SU-DHL-6 (cell line): ENCODE data around the gene CARD10.

Source experiments
- H2AFZ ChIP-seq: fragments of 200-600 bp; sonication (generic); 2 replicates; pipeline ENCODE4 v1.6.1; 2014; ENCODE audit warnings: low read depth, mild to moderate bottlenecking, moderate library complexity, mixed read lengths, antibody characterized with exemption, low read length; ENCODE audit not compliant: severe bottlenecking
- H3F3A ChIP-seq: fragments of 200-600 bp; shearing (Covaris generic); 2 replicates; pipeline ENCODE4 v1.6.0; 2016; ENCODE audit warnings: antibody characterized with exemption, mild to moderate bottlenecking; ENCODE audit not compliant: insufficient read depth
- H3K27ac ChIP-seq: fragments of 200-600 bp; sonication (generic); 2 replicates; pipeline ENCODE4 v1.5.1; 2016; ENCODE audit warnings: low read depth, mild to moderate bottlenecking, low read length, moderate library complexity, mixed read lengths
- H3K27me3 ChIP-seq: fragments of 200-600 bp; sonication (generic), shearing (Covaris generic); 2 replicates; pipeline ENCODE4 v1.6.0; 2014; ENCODE audit warnings: mild to moderate bottlenecking, low read length
- H3K36me3 ChIP-seq: fragments of 200-600 bp; sonication (generic); 2 replicates; pipeline ENCODE4 v1.6.1; 2014; ENCODE audit warnings: mild to moderate bottlenecking, low read length, mixed read lengths
- H3K4me2 ChIP-seq: fragments of 300-600, 200-600 bp; shearing (Covaris generic), sonication (generic); 2 replicates; pipeline ENCODE4 v1.6.0; 2014; ENCODE audit warnings: low read length, low read depth, mild to moderate bottlenecking; ENCODE audit not compliant: poor library complexity, severe bottlenecking
- H3K4me3 ChIP-seq: fragments of 200-600 bp; sonication (generic); 2 replicates; pipeline ENCODE4 v1.5.1; 2014; ENCODE audit warnings: antibody characterized with exemption, low read length, mild to moderate bottlenecking, mixed read lengths; ENCODE audit not compliant: insufficient read depth, poor library complexity, severe bottlenecking
- H3K79me2 ChIP-seq: fragments of 200-600 bp; sonication (generic); 2 replicates; pipeline ENCODE4 v1.6.1; 2014; ENCODE audit warnings: mild to moderate bottlenecking, low read length, moderate library complexity; ENCODE audit not compliant: insufficient read depth
- H3K9ac ChIP-seq: fragments of 200-600 bp; sonication (generic); 2 replicates; pipeline ENCODE4 v1.7.0; 2014; ENCODE audit warnings: mild to moderate bottlenecking, low read length
- H3K9me2 ChIP-seq: fragments of 200-600 bp; sonication (generic); replicated peaks from 2 replicates; pipeline ENCODE4 v1.6.1; 2014; ENCODE audit warnings: low read length; ENCODE audit not compliant: insufficient read depth
- H3K9me3 ChIP-seq: fragments of 200-600 bp; sonication (generic); 2 replicates; pipeline ENCODE4 v1.6.1; 2014; ENCODE audit warnings: low read length, mixed read lengths; ENCODE audit not compliant: insufficient read depth
- H4K20me1 ChIP-seq: fragments of 200-600 bp; sonication (generic); 2 replicates; pipeline ENCODE4 v1.6.1; 2014; ENCODE audit warnings: low read depth, mild to moderate bottlenecking, antibody characterized with exemption, low read length, moderate library complexity, mixed read lengths
- CTCF ChIP-seq: fragments of 200-600 bp; sonication (generic); IDR thresholded peaks from one replicate; pipeline ENCODE4 v1.5.1; 2017; ENCODE audit warnings: antibody characterized with exemption, mild to moderate bottlenecking, low read length, moderate library complexity; ENCODE audit not compliant: insufficient read depth, poor library complexity, severe bottlenecking
- EZH2phosphoT487 ChIP-seq: fragments of 200-600 bp; sonication (generic), shearing (Covaris generic); conservative IDR thresholded peaks from 2 replicates; pipeline ENCODE4 v1.6.1; 2018; ENCODE audit warnings: mild to moderate bottlenecking, antibody characterized with exemption, low read length, moderate library complexity, mixed read lengths

The CARD10 gene

GRCh38 chr22:37462436-37462835 lies 56.8 kb downstream of the CARD10 start:
- no peaks in the 10 kb centered on the region for H4K20me1 ChIP-seq
- no peak overlapping the region for H2AFZ ChIP-seq
- H3K9ac ChIP-seq = no peak overlapping the region
- H3F3A ChIP-seq = no peaks in the 10 kb centered on the region
- TF ChIP-seq EZH2phosphoT487 (no peak), CTCF (no peak)
- H3K4me3 ChIP-seq = no peak overlapping the region
- H3K27me3 ChIP-seq = no peaks in the 10 kb centered on the region
- H3K4me2 ChIP-seq = no peak overlapping the region
- no peak overlapping the region for H3K27ac ChIP-seq
- H3K79me2 ChIP-seq = no peaks in the 10 kb centered on the region
- no peaks in the 10 kb centered on the region for H3K36me3 ChIP-seq
- H3K9me3 ChIP-seq = no peaks in the 10 kb centered on the region
- H3K9me2 ChIP-seq = no peaks in the 10 kb centered on the region

- no peak overlapping the region for H3K27ac ChIP-seq
- no peaks in the 10 kb centered on the region for H3K9me2 ChIP-seq
- H4K20me1 ChIP-seq = no peaks in the 10 kb centered on the region
- TF ChIP-seq EZH2phosphoT487 = no peak
- TF ChIP-seq CTCF = no peak
- no peaks in the 10 kb centered on the region for H3K9me3 ChIP-seq
- no peak overlapping the region for H3K4me2 ChIP-seq
- H3F3A ChIP-seq = no peaks in the 10 kb centered on the region
- no peak overlapping the region for H2AFZ ChIP-seq
- H3K79me2 ChIP-seq = no peaks in the 10 kb centered on the region
- H3K27me3 ChIP-seq = no peaks in the 10 kb centered on the region
- no peak overlapping the region for H3K4me3 ChIP-seq
- no peak overlapping the region for H3K9ac ChIP-seq
- H3K36me3 ChIP-seq = no peaks in the 10 kb centered on the region
Observed at GRCh38 chr22:37461961-37462360, 57.3 kb downstream of the CARD10 start.

- Histone ChIP-seq H3K27me3 (no peaks in the 10 kb centered on the region), H3K9ac (no peak overlapping the region), H3K4me3 (no peak overlapping the region), H3K36me3 (no peaks in the 10 kb centered on the region), H3K27ac (no peak overlapping the region), H3K4me2 (no peak overlapping the region), H2AFZ (no peak overlapping the region), H4K20me1 (no peaks in the 10 kb centered on the region), H3K9me2 (no peaks in the 10 kb centered on the region), H3K9me3 (no peaks in the 10 kb centered on the region), H3F3A (no peaks in the 10 kb centered on the region), H3K79me2 (no peaks in the 10 kb centered on the region)
- no peak for TF ChIP-seq CTCF
- TF ChIP-seq EZH2phosphoT487 = no peak
Observed at GRCh38 chr22:37460684-37461083, 58.5 kb downstream of the CARD10 start.

DNA sequence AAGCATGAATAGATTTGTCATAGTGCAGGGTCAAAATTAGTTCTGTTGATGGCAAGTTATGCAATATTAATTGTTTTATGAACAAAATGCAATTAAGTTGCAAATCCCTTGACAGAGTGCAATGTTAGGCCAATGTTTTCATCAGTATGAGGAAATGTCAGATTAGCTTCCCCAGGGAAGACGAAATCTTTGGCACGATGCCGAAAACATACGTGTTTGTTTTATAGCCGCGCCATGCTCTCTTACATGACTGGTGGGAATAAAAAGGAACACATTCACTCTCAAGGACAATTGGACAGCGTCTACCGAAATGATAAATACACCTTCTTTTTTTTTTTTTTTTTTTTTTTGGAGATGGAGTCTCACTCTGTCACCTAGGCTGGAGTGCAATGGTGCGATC lies 60.0 kb downstream of the CARD10 start:
- Histone ChIP-seq H2AFZ (no peak overlapping the region), H3K9me2 (no peaks in the 10 kb centered on the region), H3F3A (no peaks in the 10 kb centered on the region)

More for the DNA sequence above, 60.0 kb downstream of the CARD10 start:
- no peaks in the 10 kb centered on the region for H4K20me1 ChIP-seq
- no peak overlapping the region for H3K27ac ChIP-seq
- no peak for TF ChIP-seq EZH2phosphoT487
- TF ChIP-seq CTCF = no peak
- no peak overlapping the region for H3K9ac ChIP-seq
- H3K4me3 ChIP-seq = no peak overlapping the region
- H3K36me3 ChIP-seq = no peaks in the 10 kb centered on the region
- H3K79me2 ChIP-seq = no peaks in the 10 kb centered on the region
- no peak overlapping the region for H3K4me2 ChIP-seq
- H3K9me3 ChIP-seq = no peaks in the 10 kb centered on the region
- no peaks in the 10 kb centered on the region for H3K27me3 ChIP-seq
